Fibroblast of skin of abdomen (primary cell): ENCODE data around the gene PGA5. TPM values are rescaled to one million over a fixed set of nuclear protein-coding genes. Genes with fewer than 3 reads are reported as not detected.
"Not testable (repeated sequence)": the region's sequence is repeated elsewhere in the genome, so short reads cannot be mapped to it uniquely, and the experiment has no call there.

Source experiments
- DNase-seq: peaks from one replicate; pipeline ENCODE4 v3.0.0-alpha.2; 2013
- polyA plus RNA-seq, 2 experiments: library from polyadenylated mRNA; unstranded; fragments of 120-200 nt; gene quantifications; one replicate each; pipeline ENCODE4 v1.2.1, GENCODE V29; 2013; ENCODE audit not compliant: insufficient read length in 2 of 2

The PGA5 gene
- polyA plus RNA-seq (2013, experiment 1 of 2; ENCODE audit: insufficient read length), result not detected
- polyA plus RNA-seq (2013, experiment 2 of 2; ENCODE audit: insufficient read length), result not detected

DNA sequence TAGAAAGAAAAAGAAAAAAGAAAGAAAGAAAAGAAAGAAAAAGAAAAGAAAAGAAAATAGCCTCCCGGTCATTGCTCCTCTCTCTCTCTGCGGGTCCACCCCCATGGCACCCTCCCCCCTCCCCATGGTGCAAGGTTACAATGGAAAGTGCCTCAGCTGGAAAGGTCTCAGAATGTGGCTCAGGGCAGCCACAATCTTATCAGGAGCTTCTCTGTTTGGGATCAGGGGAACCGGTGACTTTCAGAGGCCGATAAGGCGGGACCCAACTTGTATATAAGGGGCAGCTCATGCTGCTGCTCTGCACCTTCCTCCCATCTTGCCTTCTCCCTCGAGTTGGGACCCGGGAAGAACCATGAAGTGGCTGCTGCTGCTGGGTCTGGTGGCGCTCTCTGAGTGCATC lies at the start of gene PGA5:
Gene PGA5, plus strand, starts transcription at position 301 of the 400 bp plus-strand sequence. Its CDS starts 52 bp downstream, at position 353.
- not testable (repeated sequence) for DNase-seq

DNA sequence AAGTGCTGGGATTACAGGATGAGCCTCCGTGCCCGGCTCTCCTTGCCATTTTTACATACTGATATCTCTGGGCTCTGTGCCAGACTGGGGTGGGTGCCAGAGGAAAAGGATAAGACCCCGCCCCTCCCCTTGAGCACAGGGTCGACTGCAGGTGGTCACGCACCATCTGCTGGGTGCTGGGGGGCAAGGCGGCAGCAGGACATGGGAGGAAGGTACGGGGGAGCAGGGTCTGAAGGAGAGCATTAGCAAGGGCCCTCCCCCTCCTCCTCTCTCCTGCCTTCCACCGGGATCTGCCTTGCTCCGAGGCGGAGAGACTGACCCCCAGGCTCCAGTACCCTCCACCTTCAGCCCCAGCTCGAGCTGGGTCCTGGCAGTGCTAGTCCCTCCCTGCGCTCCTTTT lies 47.4 kb upstream of the PGA5 start:
- DNase-seq, result no peak

DNA sequence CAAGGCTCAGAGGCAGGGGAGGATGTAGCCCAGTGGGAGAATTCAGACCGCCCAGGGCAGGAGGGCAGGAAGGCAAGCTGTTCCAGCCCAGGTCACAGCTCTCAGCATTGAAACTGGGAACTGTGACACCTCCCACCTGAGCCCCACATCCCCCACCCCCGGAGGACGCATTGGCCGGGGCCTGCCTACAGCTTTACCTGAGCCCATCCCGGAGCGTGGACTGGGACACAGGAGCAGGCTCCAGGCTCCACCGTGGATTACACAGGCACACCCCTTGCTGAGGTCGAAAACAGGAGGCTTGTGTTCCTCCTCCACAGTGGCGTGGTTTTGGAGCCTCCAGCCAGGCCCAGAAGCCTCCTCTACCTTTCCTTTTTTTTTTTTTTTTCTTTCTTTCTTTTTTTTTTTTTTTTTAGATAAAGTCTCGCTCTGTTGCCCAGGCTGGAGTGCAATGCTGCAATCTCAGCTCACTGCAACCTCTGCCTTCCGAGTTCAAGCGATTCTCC lies 46.8 kb upstream of the PGA5 start:
- DNase-seq, result no peak

DNA sequence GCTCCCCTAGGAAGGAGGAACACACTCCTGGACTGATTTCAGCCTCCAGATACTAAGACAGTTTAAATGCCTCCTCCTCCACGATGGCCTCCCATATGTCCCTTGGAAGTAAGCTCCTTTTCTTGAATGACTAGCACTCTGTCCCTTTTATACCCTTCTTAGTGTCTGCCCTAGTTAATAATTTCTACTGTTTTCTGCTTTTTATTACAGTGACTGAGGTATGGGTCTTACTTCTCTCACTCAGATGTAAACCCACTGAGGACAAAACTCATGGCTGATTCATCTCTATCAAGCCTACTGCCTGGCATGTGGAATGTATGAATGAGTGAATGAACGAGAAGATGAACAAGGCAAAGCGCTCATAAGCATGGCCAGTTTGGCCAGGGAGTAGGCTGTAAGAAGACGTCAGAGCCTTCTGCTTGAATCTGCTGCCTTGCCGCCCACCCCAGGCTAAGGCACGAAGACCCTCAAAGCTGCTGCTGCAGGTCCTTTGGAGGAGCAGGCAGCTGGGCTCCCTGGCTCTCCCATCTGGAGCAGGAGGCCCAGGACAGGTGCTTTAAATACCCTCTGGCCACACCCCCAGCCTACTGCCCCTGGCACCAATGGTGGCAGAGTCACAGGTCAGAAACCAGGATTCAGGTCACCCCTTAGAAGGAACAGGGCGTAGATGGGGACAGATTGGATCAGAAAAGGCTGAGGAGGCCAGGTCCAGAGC lies 45.8 kb upstream of the PGA5 start:
- DNase-seq, result no peak

DNA sequence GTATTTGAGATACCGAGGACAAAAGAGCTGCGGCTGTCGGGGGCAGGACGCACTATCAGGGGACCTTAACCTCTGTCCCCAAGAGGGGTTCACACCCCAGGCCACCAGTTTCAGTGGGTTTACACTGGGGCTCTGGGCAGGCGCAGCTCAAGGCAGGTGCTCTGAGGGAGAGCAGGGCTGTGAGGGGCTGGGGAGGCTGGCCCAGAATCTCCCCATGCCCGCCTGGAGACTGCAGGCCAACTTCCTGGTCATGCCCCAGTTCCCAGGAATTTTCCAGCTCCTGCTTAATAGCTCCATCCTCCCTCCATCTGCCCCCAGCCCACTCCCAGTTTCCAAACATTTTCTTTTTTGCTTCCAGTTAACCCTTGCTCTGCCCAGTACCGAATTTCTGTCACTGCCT lies 45.3 kb upstream of the PGA5 start:
- DNase-seq, result no peak

DNA sequence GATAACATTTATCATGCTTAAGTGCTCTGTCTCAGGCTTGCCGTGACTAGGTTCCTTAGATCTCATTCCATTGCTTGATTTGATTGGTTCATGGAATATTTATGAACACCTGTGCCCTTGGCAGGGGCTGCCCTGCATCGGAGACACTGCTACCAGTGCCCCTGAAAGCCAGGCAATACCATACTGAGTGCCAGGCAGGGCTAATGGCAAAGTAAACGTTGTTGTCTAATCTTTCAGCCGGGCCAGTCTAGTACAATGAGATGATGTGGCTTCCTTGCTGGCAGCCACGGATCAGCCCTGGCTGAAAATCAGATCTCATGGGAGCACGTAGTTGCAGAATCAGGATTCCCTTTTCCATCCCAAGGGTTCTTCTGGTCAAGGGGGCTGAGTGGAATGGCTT lies 42.6 kb upstream of the PGA5 start:
- DNase-seq, result no peak

DNA sequence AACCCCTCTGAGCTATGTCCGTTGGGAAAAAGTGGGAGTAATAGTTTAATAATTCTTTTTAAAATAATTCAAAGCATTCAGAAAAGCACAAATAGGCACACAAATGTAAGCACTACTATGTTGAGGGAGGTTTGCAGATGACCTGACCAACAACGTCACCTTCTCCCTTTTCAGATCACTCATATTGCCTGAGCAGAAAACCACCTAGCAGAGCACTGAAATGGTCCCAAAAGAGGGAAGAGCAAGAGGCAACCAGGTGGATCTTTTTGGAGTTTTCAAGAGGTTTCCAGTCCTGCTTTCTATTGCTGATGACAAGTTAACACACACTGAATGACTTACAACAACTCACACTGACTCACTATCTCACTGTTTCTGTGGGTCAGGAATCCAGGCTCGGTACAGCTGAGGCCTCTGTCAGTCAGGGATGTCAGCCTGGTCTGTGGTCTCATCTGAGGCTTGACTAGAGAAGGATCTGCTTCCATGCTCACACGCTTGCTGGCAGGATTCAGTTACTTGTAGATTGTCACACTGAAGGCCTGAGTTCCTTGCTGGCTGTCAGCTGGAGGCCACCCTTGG lies 41.9 kb upstream of the PGA5 start:
- no peak for DNase-seq

DNA sequence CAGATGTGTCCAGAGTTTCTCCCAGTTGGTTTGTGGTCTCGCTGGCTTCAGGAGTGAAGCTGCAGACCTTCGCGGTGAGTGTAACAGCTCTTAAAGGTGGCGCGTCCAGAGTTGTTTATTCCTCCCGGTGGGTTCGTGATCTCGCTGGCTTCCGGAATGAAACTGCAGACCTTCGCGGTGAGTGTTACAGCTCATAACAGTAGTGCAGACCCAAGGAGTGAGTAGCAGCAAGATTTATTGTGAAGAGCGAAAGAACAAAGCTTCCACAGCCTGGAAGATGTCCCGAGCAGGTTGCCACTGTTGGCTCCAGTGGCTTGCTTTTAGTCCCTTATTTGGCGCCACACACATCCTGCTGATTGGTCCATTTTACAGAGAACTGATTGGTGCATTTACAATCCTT lies 39.5 kb upstream of the PGA5 start:
- DNase-seq, result no peak

DNA sequence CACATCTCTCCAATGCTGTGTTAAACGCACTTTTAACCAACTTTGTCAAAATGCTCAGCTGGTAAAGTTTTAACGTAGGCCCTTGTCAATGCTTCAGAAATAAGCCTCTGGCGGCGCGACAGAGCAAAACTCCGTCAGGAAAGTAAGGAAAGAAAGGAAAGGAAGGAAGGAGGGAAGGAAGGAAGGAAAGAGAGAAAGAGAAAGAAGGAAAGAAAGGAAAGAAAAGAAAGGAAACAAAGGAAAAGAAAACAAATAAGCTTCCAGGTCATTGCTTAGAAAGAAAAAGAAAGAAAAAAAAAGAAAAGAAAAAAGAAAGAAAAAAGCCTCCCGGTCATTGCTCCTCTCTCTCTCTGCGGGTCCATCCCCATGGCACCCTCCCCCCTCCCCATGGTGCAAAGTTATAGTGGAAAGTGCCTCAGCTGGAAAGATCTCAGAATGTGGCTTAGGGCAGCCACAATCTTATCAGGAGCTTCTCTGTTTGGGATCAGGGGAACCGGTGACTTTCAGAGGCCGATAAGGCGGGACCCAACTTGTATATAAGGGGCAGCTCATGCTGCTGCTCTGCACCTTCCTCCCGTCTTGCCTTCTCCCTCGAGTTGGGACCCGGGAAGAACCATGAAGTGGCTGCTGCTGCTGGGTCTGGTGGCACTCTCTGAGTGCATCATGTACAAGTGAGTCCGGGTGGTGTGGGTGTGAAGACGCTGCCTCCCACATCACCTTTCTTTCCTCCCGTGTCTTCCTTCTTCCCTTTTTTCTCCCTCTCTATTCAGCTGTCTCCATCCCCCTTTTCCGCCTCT lies 37.8 kb upstream of the PGA5 start, which contains the start of gene PGA3:
Gene PGA3, plus strand, starts transcription at position 566 of the 797 bp plus-strand sequence. Its CDS starts 50 bp downstream, at position 616.
- not testable (repeated sequence) for DNase-seq

DNA sequence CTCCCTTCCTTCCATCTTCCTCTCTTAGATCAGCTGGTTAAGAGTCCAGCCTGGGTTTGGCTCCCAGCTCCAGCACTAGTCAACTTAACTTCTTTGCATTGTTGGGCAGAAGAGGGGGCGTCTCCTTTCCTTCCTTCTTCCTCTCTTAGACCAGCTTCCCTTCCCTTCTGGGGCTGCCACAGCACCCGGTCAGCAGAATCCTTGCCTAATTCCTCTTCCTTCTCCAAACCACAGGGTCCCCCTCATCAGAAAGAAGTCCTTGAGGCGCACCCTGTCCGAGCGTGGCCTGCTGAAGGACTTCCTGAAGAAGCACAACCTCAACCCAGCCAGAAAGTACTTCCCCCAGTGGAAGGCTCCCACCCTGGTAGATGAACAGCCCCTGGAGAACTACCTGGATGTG lies 37.1 kb upstream of the PGA5 start:
- DNase-seq, result not testable (repeated sequence)

DNA sequence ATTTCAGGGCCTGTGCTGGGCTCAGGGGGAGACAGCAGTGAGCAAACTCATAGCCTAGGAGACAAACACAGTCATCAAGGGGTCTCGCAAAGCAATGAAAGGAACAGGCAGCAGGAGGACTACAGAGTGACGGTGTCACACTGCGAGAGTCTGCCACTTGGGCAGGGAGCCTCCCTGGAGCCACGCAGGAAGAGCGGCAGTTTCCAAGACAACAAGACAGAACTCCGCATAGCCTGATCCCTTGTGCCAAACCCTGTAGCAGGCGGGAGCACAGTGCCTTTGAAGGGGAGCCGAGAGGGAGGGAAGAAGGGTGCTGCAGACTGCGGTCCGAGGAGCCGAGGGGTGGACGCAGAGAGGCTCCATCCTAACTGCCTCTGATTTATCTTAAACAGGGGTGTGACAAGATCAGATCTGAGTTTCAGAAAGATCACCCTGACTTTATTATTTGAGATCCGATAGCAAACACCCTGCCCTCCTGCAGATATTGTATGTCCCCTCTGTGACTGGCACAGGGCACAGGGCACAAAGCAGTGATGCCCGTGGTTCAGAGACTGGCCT lies 36.4 kb upstream of the PGA5 start:
- not testable (repeated sequence) for DNase-seq

DNA sequence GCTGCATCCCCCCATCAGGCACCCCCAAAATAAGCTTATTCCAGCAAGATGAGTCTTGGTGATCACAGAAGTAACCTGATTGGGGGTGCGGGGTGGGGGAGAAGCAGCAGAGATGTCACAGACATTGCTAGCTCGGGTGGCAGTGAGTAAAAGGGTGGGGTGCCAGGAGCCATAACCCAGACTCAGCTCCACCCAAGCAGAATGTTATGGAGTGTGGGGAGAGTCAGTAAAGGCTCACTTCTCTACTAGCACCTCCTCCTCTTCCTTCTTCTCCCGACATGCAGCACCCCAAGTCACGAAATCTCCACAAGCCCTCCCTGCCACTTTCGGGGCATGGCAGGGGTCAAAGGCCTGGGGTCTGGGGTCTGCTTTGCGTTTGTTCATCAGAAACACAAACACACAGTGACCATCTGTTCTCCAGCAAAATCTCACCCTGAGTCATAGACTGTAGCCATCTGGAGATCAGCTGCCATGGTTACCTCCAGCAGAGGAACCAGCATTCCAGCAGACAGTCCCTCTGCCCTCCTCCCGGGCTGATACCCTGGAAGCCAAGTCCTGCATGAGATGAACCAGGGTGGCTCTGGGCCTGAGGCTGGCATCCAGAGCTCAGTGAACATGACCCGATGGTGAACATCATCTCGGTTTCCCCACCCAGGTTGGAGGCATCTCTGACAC lies 33.2 kb upstream of the PGA5 start:
- not testable (repeated sequence) for DNase-seq

DNA sequence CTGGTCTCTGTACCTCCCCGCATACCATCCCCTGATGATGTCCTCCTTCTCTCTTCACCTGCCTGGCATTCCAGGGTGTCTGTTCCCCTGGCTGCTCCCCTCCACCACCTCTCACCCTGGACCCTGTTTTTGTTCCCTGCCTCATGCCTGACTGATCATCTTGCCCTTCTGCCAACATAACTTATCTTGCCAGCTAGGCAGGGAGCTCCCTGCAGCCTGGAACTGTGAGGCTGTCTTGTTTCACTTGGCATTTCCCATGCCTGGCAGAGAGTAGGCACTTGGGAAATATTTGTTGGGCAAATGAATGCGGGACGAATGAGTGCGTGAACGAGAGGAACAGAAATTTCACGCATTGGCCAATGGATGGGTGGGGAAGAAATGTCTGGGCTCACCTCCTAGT lies 30.3 kb upstream of the PGA5 start:
- not testable (repeated sequence) for DNase-seq

DNA sequence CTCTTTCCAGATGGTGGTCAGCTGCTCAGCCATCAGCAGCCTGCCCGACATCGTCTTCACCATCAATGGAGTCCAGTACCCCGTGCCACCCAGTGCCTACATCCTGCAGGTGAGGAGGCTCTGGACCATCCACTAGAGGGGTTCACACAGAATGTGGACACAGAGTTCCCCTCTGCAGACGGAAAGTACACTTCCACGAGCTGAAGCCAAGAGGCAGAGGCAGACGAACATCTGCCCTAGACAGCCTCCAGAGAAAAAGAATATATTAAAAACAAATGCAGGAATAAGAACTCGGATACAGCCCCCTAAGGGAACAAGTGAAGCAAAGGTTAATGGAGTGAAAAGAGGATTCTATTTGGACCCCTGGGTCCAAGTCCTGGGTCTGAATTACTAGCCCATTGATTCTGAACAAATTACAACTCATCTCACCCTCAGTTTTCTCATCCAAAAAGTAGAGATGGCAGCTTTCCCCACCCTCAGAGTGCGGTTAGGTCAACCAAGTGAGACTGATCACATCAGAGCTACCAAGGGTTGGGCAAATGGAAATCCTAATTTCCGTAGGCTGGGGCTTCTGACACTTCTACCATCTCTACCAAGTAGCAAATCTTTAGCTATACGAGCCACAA lies 29.5 kb upstream of the PGA5 start:
- not testable (repeated sequence) for DNase-seq

DNA sequence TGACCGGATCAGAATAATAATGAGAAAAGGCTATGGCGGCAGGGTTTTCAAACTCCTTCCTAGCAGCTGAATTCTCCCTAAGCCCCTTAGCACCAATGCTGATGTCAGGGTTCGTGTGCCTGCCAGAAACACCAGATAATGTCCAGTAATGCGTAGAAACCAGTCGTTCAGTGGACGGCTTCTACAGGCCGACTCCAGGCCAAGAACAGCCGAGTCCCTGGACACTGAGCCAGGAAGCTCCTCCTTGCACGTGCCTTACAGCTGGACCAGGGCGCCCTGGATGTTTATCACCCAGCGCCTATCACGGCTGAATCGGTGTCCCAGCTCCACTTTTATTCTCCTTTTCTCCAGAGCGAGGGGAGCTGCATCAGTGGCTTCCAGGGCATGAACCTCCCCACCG lies 28.8 kb upstream of the PGA5 start:
- not testable (repeated sequence) for DNase-seq

DNA sequence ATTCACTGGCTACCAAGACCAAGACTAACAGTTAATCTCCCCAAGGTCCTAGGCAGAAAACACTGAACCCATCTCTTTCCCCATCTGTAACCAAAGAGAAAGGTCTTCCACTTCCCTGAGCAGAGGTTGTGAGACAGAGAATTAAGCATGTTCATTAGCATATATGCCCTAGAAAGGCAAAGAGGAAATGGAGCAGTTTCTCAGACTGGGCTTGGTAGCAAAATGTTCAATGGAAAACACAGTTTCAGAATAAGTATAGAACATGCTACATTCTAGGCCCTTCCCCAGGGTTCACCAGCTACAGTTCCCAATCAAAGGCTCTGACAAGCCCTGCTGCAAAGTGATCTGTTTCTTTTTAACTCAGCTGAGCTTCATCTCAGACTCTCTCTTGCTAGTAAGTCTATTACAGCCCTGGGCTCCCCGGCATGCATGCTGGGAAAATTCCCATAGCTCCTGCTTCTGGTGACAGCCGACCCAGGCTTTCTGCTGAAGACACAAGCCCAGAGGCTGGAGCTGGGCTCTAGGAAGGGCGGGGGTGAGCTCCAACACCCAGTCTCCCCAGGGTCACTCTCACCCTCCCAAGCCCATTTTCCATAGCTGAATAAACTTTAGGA lies 27.2 kb upstream of the PGA5 start:
- DNase-seq, result not testable (repeated sequence)

DNA sequence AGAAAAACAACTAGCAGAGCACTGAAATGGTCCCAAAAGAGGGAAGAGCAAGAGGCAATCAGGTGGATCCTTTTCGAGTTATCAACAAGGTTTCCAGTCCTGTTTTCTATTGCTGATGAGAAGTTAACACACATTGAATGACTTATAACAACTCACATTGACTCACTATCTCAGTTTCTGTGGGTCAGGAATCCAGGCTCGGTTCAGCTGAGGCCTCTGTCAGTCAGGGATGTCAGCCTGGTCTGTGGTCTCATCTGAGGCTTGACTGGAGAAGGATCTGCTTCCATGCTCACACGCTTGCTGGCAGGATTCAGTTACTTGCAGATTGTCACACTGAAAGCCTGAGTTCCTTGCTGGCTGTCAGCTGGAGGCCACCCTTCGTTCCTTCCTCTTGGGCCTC lies 22.7 kb upstream of the PGA5 start:
- DNase-seq, result not testable (repeated sequence)

DNA sequence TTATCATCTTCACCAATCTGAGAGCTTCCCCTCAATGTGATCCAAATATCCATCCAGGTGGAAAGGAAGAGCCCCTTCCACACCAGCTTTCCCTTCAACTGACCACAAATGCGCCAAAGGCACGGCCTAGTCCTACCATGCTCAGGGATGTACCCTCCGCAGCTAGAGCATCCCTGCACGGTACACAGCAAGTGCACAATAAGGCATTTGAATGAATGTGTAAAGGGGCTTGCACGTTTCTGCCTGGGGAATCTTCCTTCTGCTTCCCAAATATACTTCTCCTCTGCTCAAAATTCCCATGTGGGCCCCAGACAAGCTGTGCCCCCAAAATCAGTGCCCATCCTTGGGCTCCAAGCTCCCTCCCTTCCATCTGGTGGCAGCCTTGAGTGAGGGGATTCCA lies 22.0 kb upstream of the PGA5 start:
- DNase-seq, result not testable (repeated sequence)

DNA sequence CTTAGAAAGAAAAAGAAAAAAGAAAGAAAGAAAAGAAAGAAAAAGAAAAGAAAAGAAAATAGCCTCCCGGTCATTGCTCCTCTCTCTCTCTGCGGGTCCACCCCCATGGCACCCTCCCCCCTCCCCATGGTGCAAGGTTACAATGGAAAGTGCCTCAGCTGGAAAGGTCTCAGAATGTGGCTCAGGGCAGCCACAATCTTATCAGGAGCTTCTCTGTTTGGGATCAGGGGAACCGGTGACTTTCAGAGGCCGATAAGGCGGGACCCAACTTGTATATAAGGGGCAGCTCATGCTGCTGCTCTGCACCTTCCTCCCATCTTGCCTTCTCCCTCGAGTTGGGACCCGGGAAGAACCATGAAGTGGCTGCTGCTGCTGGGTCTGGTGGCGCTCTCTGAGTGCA lies 18.9 kb upstream of the PGA5 start, which contains the start of gene PGA4:
Gene PGA4, plus strand, starts transcription at position 301 of the 400 bp plus-strand sequence. Its CDS starts 54 bp downstream, at position 355.
- DNase-seq, result not testable (repeated sequence)

DNA sequence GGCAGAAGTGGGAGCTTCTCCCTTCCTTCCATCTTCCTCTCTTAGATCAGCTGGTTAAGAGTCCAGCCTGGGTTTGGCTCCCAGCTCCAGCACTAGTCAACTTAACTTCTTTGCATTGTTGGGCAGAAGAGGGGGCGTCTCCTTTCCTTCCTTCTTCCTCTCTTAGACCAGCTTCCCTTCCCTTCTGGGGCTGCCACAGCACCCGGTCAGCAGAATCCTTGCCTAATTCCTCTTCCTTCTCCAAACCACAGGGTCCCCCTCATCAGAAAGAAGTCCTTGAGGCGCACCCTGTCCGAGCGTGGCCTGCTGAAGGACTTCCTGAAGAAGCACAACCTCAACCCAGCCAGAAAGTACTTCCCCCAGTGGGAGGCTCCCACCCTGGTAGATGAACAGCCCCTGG lies 18.3 kb upstream of the PGA5 start:
- DNase-seq, result not testable (repeated sequence)
